Spleen (tissue), 7 donors: ENCODE measurements around the gene RIOK3.

Experiments used
- POLR2A ChIP-seq, 3 donors: fragments of 450-650 bp; IDR thresholded peaks; one replicate each; pipeline ENCODE4 v1.5.1; 2017; ENCODE audit warnings: antibody characterized with exemption in 3 of 3, mild to moderate bottlenecking in 1 of 3
- POLR2AphosphoS5 ChIP-seq, 3 donors: sonication (generic); formaldehyde crosslinking; IDR thresholded peaks; one replicate each; pipeline ENCODE4 v1.5.1; 2017; ENCODE audit warnings: antibody characterized with exemption in 3 of 3
- TF ChIP-seq, protein P1 (sequence below), 11 experiments: fragments of 200-600 bp in 7 of 11; fragments of 450-650 bp in 4 of 11; sonication (generic) in 4 of 11; IDR thresholded peaks in 8 of 11; conservative IDR thresholded peaks in 3 of 11; 1 replicate in 7 of 11; 2 replicates in 4 of 11; pipeline versions ENCODE4 v1.4.0 to v1.8.0; 2016 to 2021; ENCODE audit warnings: antibody characterized with exemption in 11 of 11, inconsistent platforms in 4 of 11, mild to moderate bottlenecking in 1 of 11
- donor health status: DM: no; HTN: no; CAD: no; lungs with moderate emphysema.
- donor health status: DM: no; HTN: no; CAD: no.
- donor health status: DM: no; HTN: no; CAD: no.

DNA sequence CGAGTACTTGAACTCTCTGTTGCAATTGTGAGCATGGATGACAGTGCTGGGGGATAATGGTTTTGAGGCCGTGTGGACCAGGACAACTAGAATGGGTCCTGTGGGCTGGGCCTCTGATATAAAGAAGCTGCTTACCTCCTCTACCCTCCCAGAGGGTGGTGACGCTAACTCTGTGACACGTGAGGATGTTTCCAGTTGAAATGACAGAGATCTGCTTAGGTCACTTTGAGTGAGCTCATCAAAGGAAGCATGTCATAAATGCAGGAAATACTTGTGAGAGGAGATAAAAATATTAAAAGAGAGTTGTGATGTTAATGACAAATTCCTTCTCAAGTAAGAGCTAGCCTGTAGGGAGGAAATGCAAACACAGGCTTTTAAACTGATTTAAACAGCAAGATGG lies 66.6 kb downstream of the RIOK3 start:
- TF ChIP-seq, protein P1, sequence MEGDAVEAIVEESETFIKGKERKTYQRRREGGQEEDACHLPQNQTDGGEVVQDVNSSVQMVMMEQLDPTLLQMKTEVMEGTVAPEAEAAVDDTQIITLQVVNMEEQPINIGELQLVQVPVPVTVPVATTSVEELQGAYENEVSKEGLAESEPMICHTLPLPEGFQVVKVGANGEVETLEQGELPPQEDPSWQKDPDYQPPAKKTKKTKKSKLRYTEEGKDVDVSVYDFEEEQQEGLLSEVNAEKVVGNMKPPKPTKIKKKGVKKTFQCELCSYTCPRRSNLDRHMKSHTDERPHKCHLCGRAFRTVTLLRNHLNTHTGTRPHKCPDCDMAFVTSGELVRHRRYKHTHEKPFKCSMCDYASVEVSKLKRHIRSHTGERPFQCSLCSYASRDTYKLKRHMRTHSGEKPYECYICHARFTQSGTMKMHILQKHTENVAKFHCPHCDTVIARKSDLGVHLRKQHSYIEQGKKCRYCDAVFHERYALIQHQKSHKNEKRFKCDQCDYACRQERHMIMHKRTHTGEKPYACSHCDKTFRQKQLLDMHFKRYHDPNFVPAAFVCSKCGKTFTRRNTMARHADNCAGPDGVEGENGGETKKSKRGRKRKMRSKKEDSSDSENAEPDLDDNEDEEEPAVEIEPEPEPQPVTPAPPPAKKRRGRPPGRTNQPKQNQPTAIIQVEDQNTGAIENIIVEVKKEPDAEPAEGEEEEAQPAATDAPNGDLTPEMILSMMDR (IDR thresholded peaks at IDR 0.05 in 8 of 11, conservative IDR thresholded peaks at IDR 0.05 in 3 of 11), result no peak
- TF ChIP-seq POLR2A (IDR thresholded peaks at IDR 0.05) (no peak), POLR2AphosphoS5 (IDR thresholded peaks at IDR 0.05) (no peak)
